GM23338 (cell line): Measurements from ENCODE around the gene REPS1.

Experiments
- EZH2 ChIP-seq: fragments of 200-600 bp; sonication (generic); IDR thresholded peaks from one replicate; pipeline ENCODE4 v1.8.0; 2017; ENCODE audit warnings: antibody characterized with exemption, mild to moderate bottlenecking, low read depth; ENCODE audit not compliant: unreplicated experiment
- EZH2phosphoT487 ChIP-seq: fragments of 200-600 bp; sonication (generic); IDR thresholded peaks from one replicate; pipeline ENCODE4 v1.8.1; 2018; ENCODE audit warnings: antibody characterized with exemption; ENCODE audit not compliant: unreplicated experiment
- POLR2AphosphoS5 ChIP-seq: IDR thresholded peaks from 2 replicates; pipeline ENCODE4 v1.6.1; 2016; ENCODE audit warnings: antibody characterized with exemption, low read depth
- ZNF331 ChIP-seq: fragments of 250-450 bp; sonication (Bioruptor Pico); IDR thresholded peaks from 2 replicates; pipeline ENCODE4 v1.5.0; 2020; ENCODE audit warnings: low read depth, mild to moderate bottlenecking, moderate library complexity
- TF ChIP-seq, protein P1 (sequence below), 2 experiments: fragments of 200-600 bp in 1 of 2; sonication (generic) in 1 of 2; conservative IDR thresholded peaks; 2 replicates each; pipeline versions ENCODE4 v1.5.1 to v1.6.1; 2016 to 2017; ENCODE audit warnings: antibody characterized with exemption in 2 of 2, low read depth in 2 of 2, mild to moderate bottlenecking in 2 of 2, moderate library complexity in 1 of 2

DNA sequence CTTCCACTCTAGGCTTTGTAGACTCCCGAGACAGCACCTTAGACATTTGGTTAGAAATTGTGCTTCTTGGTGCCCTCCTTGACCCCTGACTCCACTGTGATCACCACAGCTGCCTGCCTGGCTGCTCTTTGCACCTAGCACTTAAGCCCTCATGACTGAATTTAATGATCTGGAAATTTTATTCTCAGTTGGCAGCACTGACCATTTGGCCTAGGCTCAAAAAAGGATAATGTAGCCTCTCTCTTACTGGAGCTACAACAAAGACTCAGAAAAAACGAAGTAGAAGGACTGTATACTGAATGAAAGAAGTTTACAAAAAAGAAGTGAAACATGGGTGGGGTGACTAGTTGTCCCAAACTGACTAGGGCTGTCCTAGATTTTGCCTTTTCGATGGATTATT is 29.2 kb upstream of the REPS1 start:
- TF ChIP-seq EZH2 (no peak), ZNF331 (CRISPR knock-in tag) (no peak), EZH2phosphoT487 (no peak), POLR2AphosphoS5 (no peak)
- TF ChIP-seq, protein P1, sequence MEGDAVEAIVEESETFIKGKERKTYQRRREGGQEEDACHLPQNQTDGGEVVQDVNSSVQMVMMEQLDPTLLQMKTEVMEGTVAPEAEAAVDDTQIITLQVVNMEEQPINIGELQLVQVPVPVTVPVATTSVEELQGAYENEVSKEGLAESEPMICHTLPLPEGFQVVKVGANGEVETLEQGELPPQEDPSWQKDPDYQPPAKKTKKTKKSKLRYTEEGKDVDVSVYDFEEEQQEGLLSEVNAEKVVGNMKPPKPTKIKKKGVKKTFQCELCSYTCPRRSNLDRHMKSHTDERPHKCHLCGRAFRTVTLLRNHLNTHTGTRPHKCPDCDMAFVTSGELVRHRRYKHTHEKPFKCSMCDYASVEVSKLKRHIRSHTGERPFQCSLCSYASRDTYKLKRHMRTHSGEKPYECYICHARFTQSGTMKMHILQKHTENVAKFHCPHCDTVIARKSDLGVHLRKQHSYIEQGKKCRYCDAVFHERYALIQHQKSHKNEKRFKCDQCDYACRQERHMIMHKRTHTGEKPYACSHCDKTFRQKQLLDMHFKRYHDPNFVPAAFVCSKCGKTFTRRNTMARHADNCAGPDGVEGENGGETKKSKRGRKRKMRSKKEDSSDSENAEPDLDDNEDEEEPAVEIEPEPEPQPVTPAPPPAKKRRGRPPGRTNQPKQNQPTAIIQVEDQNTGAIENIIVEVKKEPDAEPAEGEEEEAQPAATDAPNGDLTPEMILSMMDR (conservative IDR thresholded peaks at IDR 0.05; ENCODE audit: low read depth in 2 of 2): no peak
